HG02759 (cell line): ENCODE measurements around the gene FSTL3.

Experiments
- ATAC-seq: cut with Tn5 transposase; IDR thresholded peaks from one replicate; pipeline ENCODE4 v1.9.1; 2021; ENCODE audit warnings: mild to moderate bottlenecking, moderate library complexity; ENCODE audit not compliant: unreplicated experiment

Gene FSTL3

DNA sequence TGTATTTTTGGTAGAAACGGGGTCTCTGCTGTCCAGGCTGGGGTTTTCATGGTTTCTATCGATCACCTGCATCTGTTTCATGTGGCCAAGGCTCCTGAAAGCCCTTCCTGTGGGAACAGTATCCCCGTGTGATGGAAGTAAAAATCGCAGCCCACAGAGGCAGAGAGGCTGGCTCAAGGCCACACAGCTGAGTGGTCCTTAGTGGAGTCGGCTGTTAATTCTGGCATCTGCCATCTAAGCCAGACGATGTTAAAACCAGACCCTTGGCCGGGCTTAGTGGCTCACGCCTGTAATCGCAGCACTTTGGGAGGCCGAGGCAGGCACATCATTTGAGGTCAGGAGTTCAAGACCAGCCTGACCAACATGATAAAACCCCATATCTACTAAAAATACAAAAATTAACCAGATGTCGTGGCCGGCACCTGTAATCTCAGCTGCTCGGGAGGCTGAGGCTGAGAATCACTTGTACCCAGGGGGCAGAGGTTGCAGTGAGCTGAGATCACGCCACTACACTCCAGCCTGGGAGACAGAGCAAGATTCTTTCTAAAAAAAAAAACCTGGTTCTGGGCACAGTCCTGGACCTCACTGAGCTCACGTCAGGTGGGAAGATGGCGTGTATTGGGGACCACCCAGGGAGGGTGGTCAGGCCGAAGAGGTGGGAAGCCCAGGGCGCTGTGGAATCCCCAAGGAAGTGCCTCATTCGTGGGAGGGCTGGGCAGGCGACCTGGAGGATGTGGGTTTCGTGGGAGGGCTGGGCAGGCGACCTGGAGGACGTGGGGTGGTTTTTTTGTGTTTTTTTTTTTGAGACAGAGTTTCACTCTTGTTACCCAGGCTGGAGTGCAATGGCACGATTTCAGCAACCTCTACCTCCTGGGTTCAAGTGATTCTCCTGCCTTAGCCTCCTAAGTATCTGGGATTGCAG, 56.2 kb downstream of the FSTL3 start:
- no peak for ATAC-seq
